ENCODE data around the gene MTTP. TPM values are rescaled to one million over a fixed set of nuclear protein-coding genes. Genes with fewer than 3 reads are reported as not detected.

Gene MTTP
- total RNA-seq, 2 experiments from 2014 or later: 0.25 to 0.57 TPM

- CTCF ChIA-PET (ENCODE audit: unreplicated experiment): no interaction called here
- Histone ChIP-seq H3K4me1 (ENCODE audit: insufficient read depth, low read length, poor library complexity, severe bottlenecking) (no peaks in the 10 kb centered on the region), H3K9me3 (ENCODE audit: low read length) (no peaks in the 10 kb centered on the region), H3K79me2 (ENCODE audit: insufficient read depth, low read depth, low read length) (no peaks in the 10 kb centered on the region), H3K4me2 (ENCODE audit: low read length) (no peak overlapping the region), H4K20me1 (ENCODE audit: insufficient read depth, low read length) (no peaks in the 10 kb centered on the region), H3K27ac (ENCODE audit: low read depth, low read length, poor library complexity, severe bottlenecking) (no peak overlapping the region), H3K4me3 (ENCODE audit: low read depth, low read length, poor library complexity, severe bottlenecking) (no peak overlapping the region), H3K9me2 (ENCODE audit: insufficient read depth, low read length) (no peaks in the 10 kb centered on the region), H3K36me3 (ENCODE audit: insufficient read depth, low read length) (no peaks in the 10 kb centered on the region), H2AFZ (ENCODE audit: low read length) (no peak overlapping the region)
- DNase-seq (ENCODE audit: low spot score): no peak
- TF ChIP-seq CTCF (conservative IDR thresholded peaks at IDR 0.05; ENCODE audit: low read length) (no peak), EZH2phosphoT487 (IDR thresholded peaks at IDR 0.05; ENCODE audit: borderline replicate concordance, low read depth, low read length) (no peak)
- no TSS peak for BruUV-seq (replicated peaks)
- POLR2A ChIA-PET: no interaction called here
- intact Hi-C loops (cut with micrococcal nuclease; ENCODE audit: unreplicated experiment): no loop called here
These were observed 11.7 kb downstream of the MTTP start for GRCh38 chr4:99586322-99586721.

- ChIA-PET CTCF (ENCODE audit: unreplicated experiment) (no interaction called here), POLR2A (interaction anchor here (1.4 kb wide), 1 partner anchor 17 kb away, joined by 5 read pairs; no protein-coding TSS in a partner anchor)
- BruUV-seq (replicated peaks): no TSS peak
These were observed 12.2 kb downstream of the MTTP start for GRCh38 chr4:99586797-99587196.

More at GRCh38 chr4:99586797-99587196, 12.2 kb downstream of the MTTP start:
- Histone ChIP-seq H3K79me2 (ENCODE audit: insufficient read depth, low read depth, low read length) (no peaks in the 10 kb centered on the region), H3K4me2 (ENCODE audit: low read length) (no peak overlapping the region), H2AFZ (ENCODE audit: low read length) (no peak overlapping the region), H4K20me1 (ENCODE audit: insufficient read depth, low read length) (no peaks in the 10 kb centered on the region), H3K36me3 (ENCODE audit: insufficient read depth, low read length) (no peaks in the 10 kb centered on the region), H3K4me1 (ENCODE audit: insufficient read depth, low read length, poor library complexity, severe bottlenecking) (no peaks in the 10 kb centered on the region), H3K9me2 (ENCODE audit: insufficient read depth, low read length) (no peaks in the 10 kb centered on the region), H3K9me3 (ENCODE audit: low read length) (no peaks in the 10 kb centered on the region), H3K4me3 (ENCODE audit: low read depth, low read length, poor library complexity, severe bottlenecking) (no peak overlapping the region), H3K27ac (ENCODE audit: low read depth, low read length, poor library complexity, severe bottlenecking) (no peak overlapping the region)
- TF ChIP-seq CTCF (conservative IDR thresholded peaks at IDR 0.05; ENCODE audit: low read length): no peak
- TF ChIP-seq EZH2phosphoT487 (IDR thresholded peaks at IDR 0.05; ENCODE audit: borderline replicate concordance, low read depth, low read length): no peak
- DNase-seq (ENCODE audit: low spot score): no peak
- intact Hi-C loops (cut with micrococcal nuclease; ENCODE audit: unreplicated experiment): no loop called here

Data from OCI-LY7 (cell line).